ENCODE measurements around the gene SDF4. TPM values are rescaled to one million over a fixed set of nuclear protein-coding genes. Genes with fewer than 3 reads are reported as not detected.

SDF4 gene
- total and polyA plus RNA-seq, 2 donors (not counting 1 experiment from before 2014, with no cell fraction given), result 100 to 143 TPM

- TF ChIP-seq CTCF (IDR thresholded peaks at IDR 0.05) (no peak), EZH2 (IDR thresholded peaks at IDR 0.05; ENCODE audit: borderline replicate concordance, insufficient read depth, low read depth, low read length, poor library complexity, severe bottlenecking) (no peak)
- 95% methylated on average over 24 of the region's 33 CpGs for WGBS (ENCODE audit: insufficient coverage)
- Histone ChIP-seq H3K79me2 (ENCODE audit: control insufficient read depth, insufficient read depth, low read length) (no peaks in the 10 kb centered on the region), H3K36me3 (replicated peaks in 1 of 2; ENCODE audit: control extremely low read depth in 1 of 2, control insufficient read depth in 1 of 2, extremely low read depth in 1 of 2, insufficient read depth in 2 of 2, low read length in 1 of 2) (no peaks in the 10 kb centered on the region), H3K27me3 (replicated peaks in 1 of 4; ENCODE audit: control extremely low read depth in 1 of 4, control insufficient read depth in 3 of 4, insufficient read depth in 4 of 4, low read length in 3 of 4) (peaks cover 0 to 28% (median 9%) of the 10 kb centered on the region in 4 experiments), H3K27ac (ENCODE audit: low read length in 2 of 2) (no peak overlapping the region), H3K4me2 (replicated peaks; ENCODE audit: low read depth, low read length, poor library complexity, severe bottlenecking) (no peak overlapping the region), H3K4me3 (ENCODE audit: control extremely low read depth in 1 of 5, extremely low read depth in 1 of 5, insufficient read depth in 1 of 5, low read depth in 2 of 5, low read length in 4 of 5) (no peak overlapping the region), H3K9ac (ENCODE audit: low read length) (no peak overlapping the region), H3K4me1 (ENCODE audit: control insufficient read depth in 2 of 2, insufficient read depth in 2 of 2, low read length in 2 of 2) (peaks cover 4 to 11% of the 10 kb centered on the region in 2 donors), H3K9me3 (ENCODE audit: control extremely low read depth in 1 of 3, control insufficient read depth in 2 of 3, insufficient read depth in 1 of 3, low read length in 2 of 3) (peaks cover 0 to 3% (median 0%) of the 10 kb centered on the region in 3 donors), H4K20me1 (ENCODE audit: control insufficient read depth, insufficient read depth, low read length, poor library complexity, severe bottlenecking) (no peaks in the 10 kb centered on the region), H2AFZ (ENCODE audit: insufficient read depth, low read depth, low read length, poor library complexity, severe bottlenecking) (no peak overlapping the region)
- DNase-seq (no peak), ATAC-seq (ENCODE audit: low read depth) (no peak)
- intact Hi-C loops (cut with micrococcal nuclease), result no loop called here
- ChIA-PET CTCF (no interaction called here), POLR2A (no interaction called here)
- Mint-ChIP-seq H3K4me1 (peaks cover 17% of the 10 kb centered on the region), H3K4me3 (no peak overlapping the region), H3K27ac (no peak overlapping the region), H3K27me3 (peaks cover 14% of the 10 kb centered on the region), H3K9me3 (ENCODE audit: insufficient read depth) (no peaks in the 10 kb centered on the region)
Measured at GRCh38 chr1:1183833-1184775, 47.7 kb downstream of the SDF4 start.

GRCh38 chr1:1183221-1183747, 48.5 kb downstream of the SDF4 start:
- no peaks in the 10 kb centered on the region for H3K36me3 ChIP-seq (replicated peaks in 1 of 2; ENCODE audit: control extremely low read depth in 1 of 2, control insufficient read depth in 1 of 2, extremely low read depth in 1 of 2, insufficient read depth in 2 of 2, low read length in 1 of 2)
- H3K4me1 ChIP-seq (ENCODE audit: control insufficient read depth in 2 of 2, insufficient read depth in 2 of 2, low read length in 2 of 2), result peaks cover 8 to 15% of the 10 kb centered on the region in 2 donors
- no peak overlapping the region for H3K4me2 ChIP-seq (replicated peaks; ENCODE audit: low read depth, low read length, poor library complexity, severe bottlenecking)
- no peak for TF ChIP-seq EZH2 (IDR thresholded peaks at IDR 0.05; ENCODE audit: borderline replicate concordance, insufficient read depth, low read depth, low read length, poor library complexity, severe bottlenecking)
- TF ChIP-seq CTCF (IDR thresholded peaks at IDR 0.05), result no peak
- no peak overlapping the region for H3K27ac ChIP-seq (ENCODE audit: low read length in 2 of 2)
- no peaks in the 10 kb centered on the region for H3K79me2 ChIP-seq (ENCODE audit: control insufficient read depth, insufficient read depth, low read length)
- H2AFZ ChIP-seq (ENCODE audit: insufficient read depth, low read depth, low read length, poor library complexity, severe bottlenecking), result no peak overlapping the region
- intact Hi-C loops (cut with micrococcal nuclease), result no loop called here
- H4K20me1 ChIP-seq (ENCODE audit: control insufficient read depth, insufficient read depth, low read length, poor library complexity, severe bottlenecking), result no peaks in the 10 kb centered on the region
- 79% methylated on average over 20 of the region's 21 CpGs for WGBS (ENCODE audit: insufficient coverage)
- ChIA-PET POLR2A (no interaction called here), CTCF (no interaction called here)
- H3K9ac ChIP-seq (ENCODE audit: low read length), result no peak overlapping the region
- H3K4me1 Mint-ChIP-seq, result peaks cover 17% of the 10 kb centered on the region
- H3K27me3 ChIP-seq (replicated peaks in 1 of 4; ENCODE audit: control extremely low read depth in 1 of 4, control insufficient read depth in 3 of 4, insufficient read depth in 4 of 4, low read length in 3 of 4), result peaks cover 0 to 35% (median 12%) of the 10 kb centered on the region in 4 experiments
- H3K27me3 Mint-ChIP-seq, result peaks cover 12% of the 10 kb centered on the region
- H3K27ac Mint-ChIP-seq, result peak overlapping the region; percentile 65
- no peak overlapping the region for H3K4me3 Mint-ChIP-seq
- DNase-seq (no peak), ATAC-seq (ENCODE audit: low read depth) (no peak)
- H3K9me3 Mint-ChIP-seq (ENCODE audit: insufficient read depth), result no peaks in the 10 kb centered on the region
- no peak overlapping the region for H3K4me3 ChIP-seq (ENCODE audit: control extremely low read depth in 1 of 5, extremely low read depth in 1 of 5, insufficient read depth in 1 of 5, low read depth in 2 of 5, low read length in 4 of 5)
- H3K9me3 ChIP-seq (ENCODE audit: control extremely low read depth in 1 of 3, control insufficient read depth in 2 of 3, insufficient read depth in 1 of 3, low read length in 2 of 3), result peaks cover 0 to 3% (median 0%) of the 10 kb centered on the region in 3 donors

Data from B cell (primary cell).